Smooth muscle cell (in vitro differentiated cells): ENCODE measurements around the gene ZFTA. TPM values are rescaled to one million over a fixed set of nuclear protein-coding genes. Genes with fewer than 3 reads are reported as not detected.

Experiments
- DNase-seq: peaks from one replicate; lab custom pipeline; 2025; ENCODE audit not compliant: unreplicated experiment; lab: John Stamatoyannopoulos, UW
- H2AFZ ChIP-seq: fragments of 200-600 bp; sonication (generic); 2 replicates; pipeline ENCODE4 v1.6.0; 2016; ENCODE audit warnings: antibody characterized with exemption, low read depth, mild to moderate bottlenecking
- H3F3A ChIP-seq: fragments of 200-600 bp; sonication (generic); 2 replicates; pipeline ENCODE4 v1.6.0; 2017; ENCODE audit warnings: antibody characterized with exemption, low read depth
- H3K27ac ChIP-seq: fragments of 200-600 bp; sonication (generic); 2 replicates; pipeline ENCODE4 v1.5.1; 2016; ENCODE audit warnings: low read depth, mild to moderate bottlenecking
- H3K27me3 ChIP-seq: fragments of 200-600 bp; sonication (generic); 2 replicates; pipeline ENCODE4 v1.6.1; 2016; ENCODE audit warnings: low read depth, mild to moderate bottlenecking
- H3K36me3 ChIP-seq: fragments of 200-600 bp; sonication (generic); 2 replicates; pipeline ENCODE4 v1.5.1; 2016; ENCODE audit warnings: low read depth
- H3K4me1 ChIP-seq: fragments of 200-600 bp; sonication (generic); 2 replicates; pipeline ENCODE4 v1.5.1; 2016; ENCODE audit warnings: low read depth
- H3K4me2 ChIP-seq: fragments of 200-600 bp; sonication (generic); 2 replicates; pipeline ENCODE4 v1.6.0; 2016; ENCODE audit warnings: mild to moderate bottlenecking
- H3K4me3 ChIP-seq: fragments of 200-600 bp; sonication (generic); 2 replicates; pipeline ENCODE4 v1.5.1; 2016; ENCODE audit warnings: mild to moderate bottlenecking
- H3K79me2 ChIP-seq: fragments of 200-600 bp; sonication (generic); 2 replicates; pipeline ENCODE4 v1.6.0; 2016; ENCODE audit warnings: low read depth, mild to moderate bottlenecking
- H3K9ac ChIP-seq: fragments of 200-600 bp; sonication (generic); 2 replicates; pipeline ENCODE4 v1.6.0; 2016; ENCODE audit warnings: low read depth
- H3K9me3 ChIP-seq: fragments of 200-600 bp; sonication (generic); replicated peaks from 2 replicates; pipeline ENCODE4 v1.5.1; 2016; ENCODE audit warnings: low read depth
- H4K20me1 ChIP-seq: fragments of 200-600 bp; sonication (generic); 2 replicates; pipeline ENCODE4 v1.6.0; 2016; ENCODE audit warnings: low read depth
- CTCF ChIP-seq: fragments of 200-600 bp; sonication (generic); IDR thresholded peaks from 2 replicates; pipeline ENCODE4 v1.5.1; 2017; ENCODE audit warnings: borderline replicate concordance, mild to moderate bottlenecking, antibody characterized with exemption; ENCODE audit not compliant: insufficient read depth, poor library complexity, severe bottlenecking
- WGBS: methylation state at CpG from one replicate; pipeline ENCODE4 v1.1.7; 2016; ENCODE audit warnings: low lambda C conversion rate; 5-methylcytosine and 5-hydroxymethylcytosine counted together
- polyA plus RNA-seq: library from polyadenylated mRNA; unstranded; fragments of >200 nt; fragmentation: Nextera tagmentation; extraction: Ambion mirVana; gene quantifications from 2 replicates; pipeline ENCODE4 v1.2.1, GENCODE V29; 2016
- small RNA-seq: library from RNA; depleted of rRNA; stranded (forward); fragments of <200 nt; gene quantifications from one replicate; pipeline ENCODE3, GENCODE V24; 2014
- total RNA-seq: library from RNA; depleted of rRNA; stranded (reverse); fragments of >200 nt; gene quantifications from 2 replicates; pipeline ENCODE4 v1.2.3, GENCODE V29; 2014

Gene ZFTA
- total and polyA plus RNA-seq, 2 experiments from 2014 or later = 11.1 to 14.9 TPM

DNA sequence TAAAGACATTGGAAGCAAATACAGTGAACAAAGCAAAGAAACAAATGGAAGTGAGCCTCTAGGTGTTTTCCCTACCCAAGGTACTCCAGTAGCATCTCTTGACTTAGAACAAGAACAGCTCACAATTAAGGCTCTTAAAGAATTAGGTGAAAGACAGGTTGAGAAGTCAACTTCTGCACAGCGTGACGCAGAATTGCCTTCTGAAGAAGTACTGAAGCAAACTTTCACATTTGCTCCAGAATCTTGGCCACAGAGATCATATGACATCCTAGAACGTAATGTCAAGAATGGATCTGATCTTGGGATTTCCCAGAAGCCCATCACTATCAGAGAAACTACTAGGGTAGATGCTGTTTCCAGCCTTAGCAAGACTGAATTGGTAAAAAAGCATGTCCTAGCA is 48.0 kb downstream of the ZFTA start:
- no peak for DNase-seq
- 99% methylated on average over 3 of the region's 3 CpGs for WGBS

GRCh38 chr11:63719987-63720386 is 48.6 kb downstream of the ZFTA start:
- H3K79me2 ChIP-seq = peaks cover 33% of the 10 kb centered on the region
- no peak for TF ChIP-seq CTCF
- H3K27ac ChIP-seq = no peak overlapping the region
- H3K4me2 ChIP-seq = no peak overlapping the region
- WGBS = 82% methylated on average over 2 of the region's 2 CpGs
- H3K9me3 ChIP-seq = no peaks in the 10 kb centered on the region
- no peak overlapping the region for H2AFZ ChIP-seq
- H3F3A ChIP-seq = no peaks in the 10 kb centered on the region
- H3K27me3 ChIP-seq = no peaks in the 10 kb centered on the region
- H3K9ac ChIP-seq = no peak overlapping the region
- H3K4me3 ChIP-seq = no peak overlapping the region
- no peaks in the 10 kb centered on the region for H3K36me3 ChIP-seq
- DNase-seq = no peak
- H4K20me1 ChIP-seq = peaks cover 30% of the 10 kb centered on the region
- H3K4me1 ChIP-seq = no peaks in the 10 kb centered on the region

More for the DNA sequence above, 48.0 kb downstream of the ZFTA start:
- no peak overlapping the region for H3K4me2 ChIP-seq
- no peak for TF ChIP-seq CTCF
- peaks cover 35% of the 10 kb centered on the region for H3K79me2 ChIP-seq
- H4K20me1 ChIP-seq = peaks cover 24% of the 10 kb centered on the region
- no peaks in the 10 kb centered on the region for H3K4me1 ChIP-seq
- no peak overlapping the region for H3K9ac ChIP-seq
- no peaks in the 10 kb centered on the region for H3K27me3 ChIP-seq
- no peak overlapping the region for H2AFZ ChIP-seq
- no peak overlapping the region for H3K27ac ChIP-seq
- no peaks in the 10 kb centered on the region for H3K36me3 ChIP-seq
- no peak overlapping the region for H3K4me3 ChIP-seq
- H3K9me3 ChIP-seq = no peaks in the 10 kb centered on the region
- H3F3A ChIP-seq = no peaks in the 10 kb centered on the region

DNA sequence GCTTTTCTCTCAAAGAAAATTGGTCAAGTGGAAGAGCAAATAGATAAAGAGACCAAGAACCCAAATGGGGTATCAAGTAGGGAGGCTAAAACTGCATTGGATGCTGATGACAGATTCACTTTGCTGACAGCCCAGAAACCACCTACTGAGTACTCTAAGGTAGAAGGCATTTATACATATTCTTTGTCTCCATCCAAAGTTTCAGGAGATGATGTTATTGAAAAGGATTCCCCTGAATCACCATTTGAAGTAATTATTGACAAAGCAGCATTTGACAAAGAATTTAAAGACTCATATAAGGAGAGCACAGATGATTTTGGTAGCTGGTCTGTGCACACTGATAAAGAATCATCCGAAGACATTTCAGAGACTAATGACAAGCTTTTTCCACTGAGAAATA is 49.6 kb downstream of the ZFTA start:
- Histone ChIP-seq H3K4me2 (no peak overlapping the region), H3K36me3 (no peaks in the 10 kb centered on the region)
- WGBS = 52% methylated on average over 1 of the region's 1 CpG

More for the DNA sequence above, 49.6 kb downstream of the ZFTA start:
- Histone ChIP-seq H3K79me2 (peaks cover 37% of the 10 kb centered on the region), H3K4me3 (no peak overlapping the region), H3K9ac (no peak overlapping the region), H3K4me1 (no peaks in the 10 kb centered on the region), H3K27me3 (no peaks in the 10 kb centered on the region), H4K20me1 (peaks cover 37% of the 10 kb centered on the region), H2AFZ (no peak overlapping the region), H3K9me3 (no peaks in the 10 kb centered on the region), H3F3A (no peaks in the 10 kb centered on the region), H3K27ac (no peak overlapping the region)
- no peak for DNase-seq
- no peak for TF ChIP-seq CTCF

Small RNAs within 50 kb of the gene (small RNA-seq; reads per million reads assigned to genes)
- not detected for gene RN7SL596P

Other genes starting within 250 kb of the ZFTA start
- not detected in 2 replicates for gene PLAAT4, start 232.0 kb downstream of the ZFTA start, total RNA-seq
- gene PLAAT4, start 232.0 kb downstream of the ZFTA start, polyA plus RNA-seq = not detected in 2 replicates
- not detected in 2 replicates for gene PLAAT2, start 205.4 kb downstream of the ZFTA start, total RNA-seq
- not detected in 2 replicates for gene PLAAT2, start 205.4 kb downstream of the ZFTA start, polyA plus RNA-seq
- 2.5 and 5.2 TPM in 2 replicates for gene PLAAT3, start 154.3 kb downstream of the ZFTA start, total RNA-seq
- 0.90 and 5.0 TPM in 2 replicates for gene PLAAT3, start 154.3 kb downstream of the ZFTA start, polyA plus RNA-seq
- 32.5 and 37.5 TPM in 2 replicates for gene ATL3, start 97.4 kb downstream of the ZFTA start, total RNA-seq
- 13.0 and 14.9 TPM in 2 replicates for gene ATL3, start 97.4 kb downstream of the ZFTA start, polyA plus RNA-seq
- 59.5 and 64.9 TPM in 2 replicates for gene RTN3, start 87.3 kb downstream of the ZFTA start, total RNA-seq
- gene RTN3, start 87.3 kb downstream of the ZFTA start, polyA plus RNA-seq = 43.5 and 50.9 TPM in 2 replicates
- gene SPINDOC, start 44.7 kb upstream of the ZFTA start, total RNA-seq = 13.6 and 15.3 TPM in 2 replicates
- 12.1 and 13.7 TPM in 2 replicates for gene SPINDOC, start 44.7 kb upstream of the ZFTA start, polyA plus RNA-seq
- gene MARK2, start 70.3 kb upstream of the ZFTA start, total RNA-seq = 14.2 and 16.9 TPM in 2 replicates
- gene MARK2, start 70.3 kb upstream of the ZFTA start, polyA plus RNA-seq = 23.3 and 32.4 TPM in 2 replicates
- gene RCOR2, start 148.4 kb upstream of the ZFTA start, total RNA-seq = 5.5 and 8.5 TPM in 2 replicates
- gene RCOR2, start 148.4 kb upstream of the ZFTA start, polyA plus RNA-seq = 8.3 and 8.7 TPM in 2 replicates
- gene NAA40, start 170.2 kb upstream of the ZFTA start, total RNA-seq = 11.3 and 16.5 TPM in 2 replicates
- 7.6 and 11.1 TPM in 2 replicates for gene NAA40, start 170.2 kb upstream of the ZFTA start, polyA plus RNA-seq
- 432 and 551 TPM in 2 replicates for gene COX8A, start 205.8 kb upstream of the ZFTA start, total RNA-seq
- gene COX8A, start 205.8 kb upstream of the ZFTA start, polyA plus RNA-seq = 534 and 549 TPM in 2 replicates
- 55.2 and 71.5 TPM in 2 replicates for gene OTUB1, start 217.7 kb upstream of the ZFTA start, total RNA-seq
- 155 and 164 TPM in 2 replicates for gene OTUB1, start 217.7 kb upstream of the ZFTA start, polyA plus RNA-seq